Stimulated activated CD4-positive, alpha-beta T cell treated with anti-CD3 and anti-CD28 coated beads, Interleukin-12 subunit alpha, Interleukin-12 subunit beta, amount 100 ng/mL, for 4 hours (primary cell): ENCODE measurements around the gene ABL1.

Experiments used
- DNase-seq: peaks from one replicate; pipeline ENCODE4 v3.0.0-alpha.2; 2020

Gene ABL1

GRCh38 chr9:130892477-130893304 is 57.6 kb downstream of the ABL1 start:
- no peak for DNase-seq

- no peak for DNase-seq
Observed at GRCh38 chr9:130893341-130894101, 58.5 kb downstream of the ABL1 start.

GRCh38 chr9:130894546-130894945 is 59.5 kb downstream of the ABL1 start:
- no peak for DNase-seq

GRCh38 chr9:130895038-130895437 is 60.0 kb downstream of the ABL1 start:
- DNase-seq: no peak

- no peak for DNase-seq
Observed at GRCh38 chr9:130895481-130896232, 60.6 kb downstream of the ABL1 start.

- DNase-seq: no peak
Observed at GRCh38 chr9:130896233-130897014, 61.4 kb downstream of the ABL1 start, which contains the start of gene QRFP. QRFP (minus strand) TSS chr9:130896812; CDS start chr9:130893838, 2,974 bp downstream.

GRCh38 chr9:130897105-130897751 is 62.2 kb downstream of the ABL1 start:
- DNase-seq: no peak

- no peak for DNase-seq
Observed at GRCh38 chr9:130897848-130898551, 62.9 kb downstream of the ABL1 start.

GRCh38 chr9:130898552-130898852 is 63.4 kb downstream of the ABL1 start:
- no peak for DNase-seq

- DNase-seq: no peak
Observed at GRCh38 chr9:130899051-130899748, 64.1 kb downstream of the ABL1 start.

- no peak for DNase-seq
Observed at GRCh38 chr9:130900701-130901497, 65.8 kb downstream of the ABL1 start.

GRCh38 chr9:130901498-130902203 is 66.6 kb downstream of the ABL1 start:
- no peak for DNase-seq

GRCh38 chr9:130902204-130903185 is 67.4 kb downstream of the ABL1 start:
- no peak for DNase-seq

GRCh38 chr9:130903194-130904069 is 68.4 kb downstream of the ABL1 start:
- DNase-seq: no peak

- no peak for DNase-seq
Observed at GRCh38 chr9:130904070-130905044, 69.3 kb downstream of the ABL1 start.
